Stromal cell of bone marrow (primary cell): ENCODE results near the gene PCDH9.

ENCODE experiments used
- DNase-seq: peaks from one replicate; pipeline ENCODE4 v3.0.0-alpha.2; 2012; ENCODE audit warnings: low read depth

The PCDH9 gene

DNA sequence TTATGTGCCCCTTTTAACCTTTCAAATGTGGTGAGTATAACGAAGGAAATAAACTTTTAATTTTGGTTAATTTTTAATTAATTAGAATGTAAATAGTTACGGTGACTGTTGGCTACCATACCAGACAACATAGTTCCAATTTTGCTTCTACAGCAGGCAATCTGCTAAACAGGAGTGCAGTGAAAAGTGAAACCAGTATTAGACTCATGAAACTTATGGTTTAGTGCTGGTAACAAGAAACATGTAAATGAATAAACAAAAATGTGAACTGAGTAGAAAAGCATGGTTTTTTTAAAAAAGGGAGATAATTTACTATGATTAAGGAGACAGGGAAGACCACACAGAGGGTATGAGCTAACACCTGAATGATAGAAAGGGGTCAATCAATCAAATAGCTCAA is 478.4 kb downstream of the PCDH9 start:
- no peak for DNase-seq

DNA sequence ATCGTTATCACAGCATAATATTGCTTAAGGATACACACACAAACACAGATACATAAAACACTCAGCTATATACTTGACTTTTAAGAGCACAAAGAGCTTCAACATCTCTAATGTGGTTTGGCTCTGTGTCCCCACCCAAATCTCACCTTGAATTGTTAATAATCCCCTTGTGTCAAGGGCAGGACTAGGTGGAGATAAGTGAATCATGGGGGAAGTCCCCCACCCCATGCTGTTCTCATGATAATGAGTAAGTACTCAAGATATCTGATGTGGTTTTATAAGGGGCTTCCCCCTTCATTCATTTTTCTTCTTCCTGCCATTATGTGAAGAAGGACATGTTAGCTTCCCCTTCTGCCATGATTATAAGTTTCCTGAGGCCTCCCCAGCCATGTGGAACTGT is 481.4 kb downstream of the PCDH9 start:
- no peak for DNase-seq

DNA sequence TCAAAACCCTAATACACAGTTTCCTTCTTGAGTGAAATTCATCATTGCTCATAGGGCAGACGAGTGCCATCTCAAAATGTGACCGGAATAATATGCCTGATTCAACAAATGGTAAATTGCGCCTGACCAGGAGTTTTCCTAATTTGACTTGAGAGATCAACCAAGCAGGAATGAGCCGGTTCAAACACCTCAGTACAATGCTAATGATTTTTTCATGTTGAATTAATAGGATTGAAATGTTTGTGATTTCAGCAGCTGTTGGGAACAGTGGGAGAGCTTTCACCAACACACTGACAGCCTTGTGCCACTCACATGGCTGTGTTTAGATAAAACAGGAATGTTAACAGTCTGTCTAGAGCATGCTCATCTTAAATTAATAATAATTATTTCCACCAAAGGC is 484.8 kb downstream of the PCDH9 start:
- DNase-seq, result no peak

DNA sequence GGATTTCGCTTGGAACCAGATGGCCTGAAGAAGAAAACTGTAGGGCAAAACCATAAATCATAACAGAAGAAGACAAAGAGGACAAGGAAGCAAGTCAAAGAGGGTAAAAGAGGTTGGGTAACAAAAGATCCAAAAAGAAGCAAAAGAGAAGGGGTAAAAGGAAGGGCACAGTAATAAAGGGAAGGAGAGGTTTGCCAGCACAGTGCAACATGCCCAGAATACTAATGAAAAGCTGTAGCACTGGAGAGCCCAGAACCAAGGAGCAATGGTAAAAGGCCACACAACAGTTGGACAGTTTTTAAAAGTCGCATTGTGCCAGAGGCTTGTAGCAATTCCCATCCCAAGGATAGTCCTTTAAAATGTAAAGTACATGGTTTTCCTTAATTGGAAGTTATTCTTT is 506.6 kb downstream of the PCDH9 start:
- no peak for DNase-seq

DNA sequence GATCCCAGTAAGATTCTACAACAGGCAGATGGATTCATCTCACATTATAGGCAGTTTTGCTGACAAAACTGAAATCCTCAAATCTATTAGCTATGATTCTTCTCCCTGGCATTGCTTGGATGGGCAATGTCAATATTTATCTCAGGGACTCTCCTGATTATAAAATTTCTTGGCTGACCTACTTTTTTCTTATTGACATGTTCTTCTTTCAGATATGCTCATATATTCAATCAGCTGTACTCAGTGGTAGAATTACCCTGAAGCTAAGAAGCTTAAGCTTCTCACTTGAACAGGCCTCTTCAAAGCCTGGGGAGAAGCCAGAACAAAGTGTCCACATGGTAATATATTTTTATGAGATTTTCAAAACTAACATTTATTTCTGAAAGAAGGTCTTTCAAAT is 513.6 kb downstream of the PCDH9 start:
- no peak for DNase-seq

DNA sequence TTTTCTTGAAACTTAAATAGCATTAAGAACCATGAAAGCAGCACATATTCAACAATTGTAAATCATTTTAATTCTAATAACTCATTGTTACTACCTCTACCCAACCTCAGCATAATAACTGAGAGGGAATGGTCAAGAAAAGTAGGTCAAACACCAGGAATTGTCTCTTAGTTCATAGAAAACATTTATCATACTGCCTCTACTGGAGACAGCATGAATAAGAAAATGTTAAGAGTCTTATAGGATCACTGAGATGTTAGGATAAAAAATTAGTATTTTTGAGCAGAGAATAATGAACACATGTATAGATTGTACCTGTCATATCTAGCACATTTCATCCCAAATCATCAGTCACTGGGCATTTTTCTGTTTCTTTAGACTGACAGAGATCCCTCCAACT is 515.3 kb downstream of the PCDH9 start:
- DNase-seq, result no peak

DNA sequence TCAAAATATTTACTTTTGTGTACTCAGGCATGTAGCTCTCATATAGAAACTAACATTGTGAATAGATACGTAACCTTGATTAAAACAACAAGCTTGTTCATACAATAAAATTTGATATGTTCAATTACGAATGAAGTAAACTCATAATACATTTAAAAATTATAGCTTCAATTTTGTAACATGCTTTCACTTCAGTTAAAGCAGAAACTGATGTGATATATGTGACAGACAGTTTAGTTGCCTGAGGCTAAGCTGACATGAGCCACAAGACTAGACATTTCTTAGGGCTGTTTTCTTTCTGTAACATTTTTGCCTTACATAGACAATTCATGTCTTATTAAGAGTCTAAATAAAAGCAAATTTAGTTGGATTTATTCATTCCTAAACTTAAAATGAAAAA is 526.0 kb downstream of the PCDH9 start:
- DNase-seq, result no peak

DNA sequence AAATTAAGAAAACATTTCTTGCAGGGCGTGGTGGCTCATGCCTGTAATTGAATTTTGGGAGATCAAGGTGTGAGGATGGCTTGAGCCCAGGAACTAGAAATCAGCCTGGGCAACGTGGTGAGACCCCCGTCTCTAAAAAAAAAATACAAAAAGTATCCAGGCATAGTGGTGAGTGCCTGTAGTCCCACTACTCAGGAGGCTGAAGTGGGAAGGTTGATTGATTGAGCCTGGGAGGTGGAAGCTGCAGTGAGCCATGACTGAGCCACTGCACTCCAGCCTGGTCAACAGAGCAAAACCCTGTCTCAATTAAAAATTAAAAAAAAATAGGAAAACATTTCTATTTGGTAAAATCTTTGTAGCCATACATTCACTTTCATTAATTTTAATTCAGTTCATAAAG is 526.5 kb downstream of the PCDH9 start:
- DNase-seq, result no peak

DNA sequence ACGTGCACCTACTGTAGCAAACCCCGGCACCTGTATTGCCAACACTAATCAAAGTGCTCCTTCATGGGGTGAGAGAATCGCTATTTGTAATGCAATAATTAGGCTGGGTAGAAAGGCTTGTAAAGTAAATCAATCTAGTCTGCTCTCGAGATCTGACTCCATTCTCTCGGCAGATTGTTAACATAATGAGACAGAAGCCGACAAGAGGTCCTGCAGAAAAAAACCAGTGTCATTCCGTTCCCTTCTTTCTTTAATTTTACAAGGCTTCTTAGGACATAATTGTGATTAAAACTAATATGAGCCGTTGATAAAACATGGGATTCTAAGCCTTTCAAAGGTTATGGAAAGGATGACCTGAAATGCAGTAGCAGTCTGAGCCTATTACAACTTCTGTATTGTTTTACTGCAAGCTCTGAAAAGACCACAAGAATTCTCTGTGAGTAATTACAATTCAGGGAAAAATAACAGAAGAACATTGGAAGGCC is 530.0 kb downstream of the PCDH9 start:
- DNase-seq, result no peak

DNA sequence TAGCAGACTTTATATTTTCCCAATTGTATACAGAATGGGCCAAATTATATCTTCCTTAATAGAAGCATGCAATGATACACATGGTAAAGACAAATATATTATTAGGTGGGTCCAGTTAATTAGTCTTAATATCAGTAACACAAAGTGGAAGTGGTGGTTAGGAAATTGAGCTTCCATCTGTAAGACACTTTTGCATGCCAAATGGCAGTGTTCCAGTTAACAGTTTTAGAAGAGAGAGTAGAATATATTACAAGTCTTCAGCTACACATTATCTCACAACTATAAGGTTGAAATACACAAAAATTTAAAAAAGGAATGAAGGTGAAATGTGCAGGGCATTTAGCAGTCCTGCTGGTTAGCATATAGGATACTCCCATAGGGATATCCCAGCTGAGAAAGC is 536.5 kb downstream of the PCDH9 start:
- DNase-seq, result no peak

DNA sequence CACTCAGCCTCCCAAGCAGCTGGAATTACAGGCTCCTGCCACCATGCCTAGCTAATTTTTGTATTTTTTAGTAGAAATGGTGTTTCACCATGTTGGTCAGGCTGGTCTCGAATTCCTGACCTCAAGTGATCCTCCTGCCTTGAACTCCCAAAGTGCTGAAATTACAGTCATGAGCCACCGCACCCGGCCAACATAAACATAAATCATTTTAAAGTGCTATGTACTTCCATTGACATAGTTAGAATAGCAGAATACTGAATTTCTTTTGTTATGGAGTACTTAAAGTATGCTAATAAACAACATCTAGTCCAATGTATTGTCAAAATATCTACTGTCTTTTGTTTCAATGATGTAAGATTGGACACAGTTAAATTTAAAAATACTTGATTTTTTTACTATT is 539.0 kb downstream of the PCDH9 start:
- DNase-seq, result no peak

DNA sequence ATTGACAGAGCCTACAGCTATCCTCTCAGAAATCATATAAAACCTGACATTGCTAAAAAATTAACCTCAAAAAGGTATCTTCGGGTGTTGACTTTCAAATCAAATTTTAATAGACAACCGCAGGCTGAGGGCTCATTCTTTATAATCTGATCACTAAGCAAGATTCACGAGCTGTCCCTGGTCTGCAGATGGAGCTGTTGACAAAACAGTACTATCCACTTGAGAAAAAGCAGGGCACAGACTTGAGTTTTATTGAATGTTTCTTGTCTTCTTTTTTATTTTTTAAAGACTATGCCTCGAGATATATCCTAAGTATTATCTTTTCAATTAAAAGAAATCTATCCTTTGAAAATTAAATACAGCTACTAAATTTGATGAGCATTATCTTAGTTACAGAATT is 540.5 kb downstream of the PCDH9 start:
- DNase-seq, result no peak

DNA sequence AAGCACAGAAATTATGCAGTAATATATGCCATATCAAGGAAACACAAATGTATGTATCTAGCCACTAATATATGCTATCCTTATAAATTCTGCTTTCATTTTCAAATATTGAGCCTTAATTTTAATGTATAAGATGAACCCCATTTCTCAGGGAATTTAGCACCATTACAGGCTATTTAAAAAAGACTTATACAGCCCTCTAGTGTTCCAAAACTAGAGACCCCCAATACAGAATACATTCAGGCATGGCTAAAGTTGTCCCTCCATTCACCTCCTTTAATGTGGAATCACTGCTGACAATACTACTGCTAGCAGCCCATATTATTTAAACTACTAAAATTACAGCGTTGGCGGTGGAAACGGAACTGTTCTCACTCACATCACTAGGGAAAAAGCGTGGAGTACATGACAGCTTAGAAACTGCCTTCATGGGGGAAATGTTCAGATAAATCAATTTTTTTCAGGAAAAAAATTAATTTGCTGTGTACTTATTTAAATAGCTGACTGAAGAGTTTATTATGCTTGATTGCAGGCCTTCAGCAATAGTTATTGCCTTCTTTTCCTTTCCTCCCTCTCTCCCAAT is 541.0 kb downstream of the PCDH9 start:
- no peak for DNase-seq

DNA sequence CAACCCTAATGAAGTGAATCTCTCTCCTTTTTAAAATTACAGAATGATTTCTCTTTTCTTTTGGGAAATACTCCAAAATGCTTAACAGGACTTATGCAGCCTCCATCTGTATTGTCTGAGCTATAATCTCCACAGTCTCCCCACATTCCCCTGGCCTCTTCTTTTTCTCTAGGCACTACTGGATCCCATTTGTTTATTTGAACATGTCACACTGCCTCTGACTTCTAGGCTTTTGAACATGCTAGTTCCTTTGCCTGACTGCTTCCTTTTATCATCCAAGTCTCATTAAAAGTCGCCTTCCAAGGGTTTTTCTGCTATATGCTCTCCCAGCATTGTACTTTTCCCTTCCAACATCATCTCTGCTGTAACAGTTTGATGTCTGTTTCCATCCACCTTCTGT is 548.7 kb downstream of the PCDH9 start:
- no peak for DNase-seq

DNA sequence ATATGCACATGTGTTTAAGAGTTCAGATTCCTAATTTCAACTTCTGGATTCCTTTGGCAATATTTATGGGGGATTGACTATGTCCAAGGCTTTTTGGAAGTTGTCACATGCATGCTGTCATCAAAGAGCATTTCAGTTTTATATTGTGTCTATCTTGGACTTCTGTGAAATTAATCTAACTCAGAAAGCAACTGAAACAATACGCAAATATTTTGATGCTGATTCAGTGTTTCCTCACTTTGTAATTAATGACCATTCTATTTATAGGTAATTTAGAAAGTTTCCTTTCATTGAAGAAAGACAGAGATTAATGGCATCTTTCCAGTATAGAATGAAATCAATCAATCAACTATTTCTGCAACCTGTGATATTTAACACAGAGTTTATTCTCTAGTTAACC is 550.1 kb downstream of the PCDH9 start:
- no peak for DNase-seq

DNA sequence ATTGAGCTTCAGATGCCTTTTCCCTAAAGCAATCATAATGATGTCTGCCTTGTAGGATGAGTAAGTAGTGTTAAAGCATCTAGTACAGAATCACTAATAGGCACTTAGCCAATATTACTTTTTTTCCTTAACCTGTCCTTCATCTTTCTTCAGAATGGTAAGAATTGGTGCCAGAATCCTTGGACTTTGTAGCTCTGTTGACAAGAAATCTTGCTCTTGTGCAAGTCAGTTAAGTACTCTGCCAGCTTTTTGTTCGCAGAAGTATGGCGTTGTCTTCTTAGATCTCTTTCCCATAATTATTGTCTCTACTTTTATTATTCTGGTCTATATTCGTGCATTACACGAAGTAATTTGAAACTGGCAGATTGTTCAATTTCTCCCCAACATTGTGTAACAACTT is 554.5 kb downstream of the PCDH9 start:
- DNase-seq, result no peak

DNA sequence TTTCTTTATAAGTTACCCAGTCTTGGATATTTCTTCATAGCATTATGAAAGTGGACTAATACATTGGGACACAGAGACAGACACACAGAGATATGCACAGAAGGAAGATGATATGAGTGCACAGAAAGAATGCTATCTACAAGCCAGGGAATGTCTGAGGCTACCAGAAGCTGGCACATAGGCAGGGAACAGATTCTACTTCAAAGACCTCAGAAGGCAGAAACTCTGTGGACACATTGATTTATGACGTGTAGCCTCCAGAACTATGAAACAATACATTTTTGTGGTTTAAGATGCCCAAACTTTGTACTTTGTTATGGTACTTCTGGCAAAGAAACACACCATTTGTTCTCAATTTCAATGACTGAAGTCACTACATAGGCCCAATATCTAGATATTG is 556.7 kb downstream of the PCDH9 start:
- DNase-seq, result no peak

DNA sequence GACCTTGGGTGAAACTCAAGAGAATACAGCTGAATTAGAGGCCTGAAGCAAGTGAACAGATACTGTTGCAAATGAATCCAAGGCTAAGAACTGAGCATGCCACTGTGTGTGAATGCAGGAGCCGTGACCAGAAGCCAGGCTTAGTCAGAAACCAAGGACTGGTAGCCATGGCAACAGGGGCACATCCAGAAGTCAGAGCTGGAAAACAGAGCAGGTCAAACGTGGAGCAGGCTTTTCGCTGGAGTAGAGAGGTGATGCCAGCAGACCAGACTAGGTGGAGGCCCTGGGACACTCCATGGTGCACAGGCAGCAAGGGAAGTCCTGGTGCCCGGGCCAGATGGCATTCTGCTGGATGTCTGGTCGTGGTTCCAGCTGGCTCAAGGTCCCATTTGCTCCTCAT is 564.1 kb downstream of the PCDH9 start:
- DNase-seq, result peak; percentile 96

DNA sequence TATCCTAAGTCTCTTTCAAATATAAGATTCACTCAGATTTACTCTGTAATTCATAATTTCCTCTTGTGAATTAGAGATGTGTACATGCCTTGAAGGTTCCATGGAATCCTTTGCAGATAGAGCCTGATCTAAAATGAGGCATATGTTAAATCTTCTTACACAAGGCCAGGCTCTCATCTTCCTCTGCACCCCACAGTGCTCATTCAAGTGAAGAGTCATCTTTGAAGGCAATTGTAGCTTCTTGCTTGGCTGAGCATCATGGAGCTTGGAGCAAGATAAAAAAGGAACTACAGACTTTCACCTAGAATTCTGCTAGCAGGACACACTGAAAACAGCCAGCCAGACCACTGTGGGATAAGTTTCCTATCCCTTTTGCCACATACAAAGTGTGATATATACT is 566.4 kb downstream of the PCDH9 start:
- no peak for DNase-seq

DNA sequence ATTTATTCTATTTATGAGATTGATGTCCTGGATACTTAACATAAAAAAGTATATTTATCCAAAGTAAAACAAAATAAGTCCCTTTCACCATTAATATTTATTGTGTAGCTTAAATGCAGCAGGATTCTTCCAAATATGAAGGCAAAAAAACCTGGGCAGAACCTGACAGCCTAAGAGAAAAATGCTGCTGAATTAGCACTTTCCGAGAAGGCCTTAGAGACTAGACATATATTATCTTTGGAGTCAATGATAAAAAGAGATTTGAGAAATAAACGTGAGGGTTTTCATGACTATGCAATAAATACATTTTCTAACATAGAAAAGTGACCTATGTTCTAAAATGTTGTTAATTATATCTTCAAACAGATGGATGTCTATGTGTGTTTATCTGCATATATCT is 566.9 kb downstream of the PCDH9 start:
- DNase-seq, result no peak

DNA sequence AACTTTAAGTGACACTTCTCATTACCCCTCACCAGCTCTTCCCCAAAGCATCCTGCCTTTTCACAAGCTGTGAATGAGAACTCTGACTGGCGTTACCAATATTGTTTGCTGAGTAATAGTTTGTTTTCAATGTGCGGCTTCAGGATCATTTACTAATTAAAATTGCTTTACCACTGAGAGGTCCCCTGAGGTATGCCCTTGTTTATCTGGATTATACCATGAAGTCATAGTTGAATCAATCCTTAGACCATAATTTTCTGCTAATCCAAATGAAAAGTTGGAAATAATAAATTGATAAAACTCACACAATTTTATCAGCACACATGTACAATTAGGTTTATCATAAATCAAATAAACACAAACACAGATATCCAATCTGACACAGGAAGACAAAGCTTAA is 568.8 kb downstream of the PCDH9 start:
- no peak for DNase-seq

DNA sequence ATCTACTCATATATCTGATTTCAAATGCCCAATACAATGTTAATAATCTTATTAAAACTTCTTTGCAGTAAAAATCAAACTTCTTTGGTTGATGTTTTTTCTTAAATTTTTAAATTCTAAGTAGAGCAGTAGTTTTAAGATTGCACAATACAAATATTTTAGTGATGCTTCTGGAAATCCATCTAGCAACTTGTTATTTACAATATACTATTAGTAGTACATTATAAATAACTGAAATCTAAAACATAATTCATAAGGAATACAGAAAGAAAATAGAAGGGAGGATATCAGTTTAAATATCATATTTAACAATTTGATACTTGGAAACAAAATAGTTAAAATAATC is 569.7 kb downstream of the PCDH9 start:
- no peak for DNase-seq

DNA sequence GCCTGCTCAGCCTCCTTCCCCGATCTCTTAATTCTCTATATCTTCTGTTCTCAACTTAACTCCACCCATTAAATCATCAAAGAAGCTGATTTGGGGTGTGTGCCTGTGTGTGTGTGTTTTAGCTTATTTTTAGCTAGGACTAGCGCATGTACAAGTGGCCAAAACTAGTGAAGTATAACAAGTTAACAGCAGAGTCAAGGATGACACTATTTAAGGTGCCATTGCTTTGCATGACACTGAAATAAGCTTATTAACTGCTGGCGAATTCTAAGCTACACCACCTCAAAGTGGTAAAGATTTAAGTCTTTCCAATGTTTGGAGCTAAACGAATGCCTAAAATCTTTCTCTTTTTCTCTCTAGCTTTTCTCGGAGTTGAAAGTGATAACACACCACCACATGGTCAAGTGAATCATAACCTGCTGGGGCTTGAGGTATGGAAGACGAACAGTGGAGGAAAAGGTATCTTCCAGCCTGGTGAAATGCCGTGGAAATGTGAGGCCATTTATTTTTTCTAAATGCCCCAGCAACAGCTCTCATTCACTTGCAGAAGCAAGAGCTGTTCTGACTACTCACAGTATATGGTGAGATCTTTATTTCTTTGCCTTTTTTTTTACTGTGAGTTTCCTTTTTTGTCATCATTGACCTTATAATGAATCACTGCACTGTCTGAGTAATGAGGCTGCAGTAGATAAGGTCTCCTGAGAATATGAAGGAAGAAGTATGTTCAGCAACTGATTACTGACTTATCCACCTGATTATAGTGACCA is 570.3 kb downstream of the PCDH9 start:
- DNase-seq, result peak; percentile 71

DNA sequence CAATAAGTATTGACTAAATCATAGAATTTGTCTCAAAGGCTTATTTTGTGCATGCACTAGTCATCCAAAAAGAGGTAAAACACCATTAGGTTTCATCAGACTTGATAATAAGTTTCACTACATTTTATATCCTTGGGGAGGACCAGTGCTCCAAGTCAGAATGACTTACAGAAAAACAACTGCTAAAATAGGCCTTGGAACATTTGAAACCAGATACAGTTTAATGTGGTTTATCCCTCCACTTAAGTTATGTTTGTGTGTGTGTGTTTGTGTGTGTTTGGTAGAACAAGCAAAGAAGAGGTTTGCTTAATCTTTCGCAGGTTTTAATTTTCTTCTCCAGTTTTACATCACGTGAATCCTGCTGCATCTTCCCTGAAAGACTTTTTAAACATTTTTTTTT is 570.9 kb downstream of the PCDH9 start:
- DNase-seq, result no peak
